GM19468 (cell line): ENCODE data around the gene MAGIX.
"Not testable (repeated sequence)": the region's sequence is repeated elsewhere in the genome, so short reads cannot be mapped to it uniquely, and the experiment has no call there.

Experiments
- ATAC-seq: cut with Tn5 transposase; IDR thresholded peaks from one replicate; pipeline ENCODE4 v1.9.1; 2021; ENCODE audit warnings: mild to moderate bottlenecking, moderate library complexity, moderate number of reproducible peaks; ENCODE audit not compliant: unreplicated experiment; ENCODE audit errors: extremely low read depth

The MAGIX gene

DNA sequence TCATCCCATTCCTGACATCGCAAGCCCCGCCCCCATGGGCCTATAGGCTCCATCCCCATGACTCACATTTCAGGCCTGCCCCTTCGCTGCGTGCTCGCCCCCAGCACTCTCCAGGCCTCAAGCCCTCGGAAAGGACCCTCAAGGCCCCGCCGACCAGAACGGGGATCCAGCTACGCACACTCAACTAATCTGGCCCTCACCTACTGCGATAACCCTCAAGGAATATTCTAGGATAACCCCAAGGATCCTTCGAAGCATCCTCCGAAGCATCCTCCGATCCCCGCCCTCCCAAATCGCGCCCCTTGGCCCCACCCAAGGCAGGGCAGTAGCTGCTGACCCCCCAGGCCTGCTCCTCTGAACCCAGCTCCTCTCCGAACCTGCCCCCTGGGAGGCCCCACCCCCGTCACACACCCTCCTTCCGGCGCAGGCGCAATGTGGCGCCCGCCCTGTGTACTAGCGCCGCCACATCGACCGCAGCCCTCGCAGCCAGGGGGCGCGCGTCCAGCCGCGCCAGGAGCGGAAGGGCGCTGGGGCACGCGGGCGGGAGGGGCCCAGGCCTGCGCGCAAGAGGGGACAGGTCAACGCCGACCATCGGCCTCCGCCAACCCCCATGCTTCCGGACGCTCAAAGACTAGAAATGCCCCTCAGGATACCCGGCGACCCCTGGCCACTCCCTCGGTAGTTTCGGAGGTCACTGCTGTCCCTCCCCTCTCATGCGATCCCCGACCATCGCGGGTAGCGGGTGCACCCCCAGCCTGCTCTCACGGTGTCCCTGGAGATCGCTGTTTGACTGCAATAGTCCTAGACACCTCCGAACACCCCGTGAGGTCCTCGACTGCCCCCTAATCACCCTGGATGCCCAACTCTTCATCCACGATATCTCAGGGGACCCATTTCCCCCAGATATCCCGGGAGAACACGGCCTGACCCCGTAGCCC, 6.4 kb upstream of the MAGIX start:
- ATAC-seq = peak; percentile 44

- ATAC-seq = no peak
Measured at GRCh38 chrX:49157194-49157593, 5.4 kb upstream of the MAGIX start.

DNA sequence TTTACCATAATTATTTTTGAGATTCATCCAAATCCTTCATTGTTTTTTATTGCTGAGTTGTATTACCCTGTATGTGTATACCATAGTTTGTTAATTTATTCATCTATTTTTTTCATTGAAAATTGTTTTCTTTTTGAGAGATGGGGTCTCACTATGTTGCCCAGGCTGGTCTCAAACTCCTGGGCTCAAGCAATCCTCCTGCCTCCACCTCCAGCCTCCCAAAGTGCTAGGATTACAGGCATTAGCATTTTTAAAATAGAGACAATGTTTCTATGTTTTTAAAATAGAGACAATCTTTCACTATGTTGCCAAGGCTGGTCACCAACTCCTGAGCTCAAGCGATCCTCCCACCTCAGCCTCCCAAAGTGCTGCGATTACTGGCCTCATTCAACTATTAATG, 1.6 kb upstream of the MAGIX start:
- no peak for ATAC-seq

DNA sequence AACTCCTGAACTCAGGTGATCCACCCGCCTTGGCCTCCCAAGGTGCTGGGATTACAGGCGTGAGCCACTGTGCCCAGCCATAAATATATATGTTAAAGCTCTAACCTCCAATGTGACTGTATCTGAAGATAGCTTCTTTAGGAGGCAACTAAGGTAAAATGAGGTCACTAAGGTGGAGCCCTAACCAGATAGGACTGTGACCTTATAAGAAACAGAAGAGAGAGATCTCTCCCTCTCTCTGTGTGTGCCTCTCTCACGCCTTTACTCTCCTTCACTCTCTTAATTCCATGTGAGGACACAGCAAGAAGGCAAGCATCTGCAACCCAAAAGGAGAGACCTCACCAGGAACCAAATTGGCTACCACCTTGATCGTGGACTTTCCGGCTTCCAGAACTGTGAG, 926 bp upstream of the MAGIX start:
- ATAC-seq = no peak

DNA sequence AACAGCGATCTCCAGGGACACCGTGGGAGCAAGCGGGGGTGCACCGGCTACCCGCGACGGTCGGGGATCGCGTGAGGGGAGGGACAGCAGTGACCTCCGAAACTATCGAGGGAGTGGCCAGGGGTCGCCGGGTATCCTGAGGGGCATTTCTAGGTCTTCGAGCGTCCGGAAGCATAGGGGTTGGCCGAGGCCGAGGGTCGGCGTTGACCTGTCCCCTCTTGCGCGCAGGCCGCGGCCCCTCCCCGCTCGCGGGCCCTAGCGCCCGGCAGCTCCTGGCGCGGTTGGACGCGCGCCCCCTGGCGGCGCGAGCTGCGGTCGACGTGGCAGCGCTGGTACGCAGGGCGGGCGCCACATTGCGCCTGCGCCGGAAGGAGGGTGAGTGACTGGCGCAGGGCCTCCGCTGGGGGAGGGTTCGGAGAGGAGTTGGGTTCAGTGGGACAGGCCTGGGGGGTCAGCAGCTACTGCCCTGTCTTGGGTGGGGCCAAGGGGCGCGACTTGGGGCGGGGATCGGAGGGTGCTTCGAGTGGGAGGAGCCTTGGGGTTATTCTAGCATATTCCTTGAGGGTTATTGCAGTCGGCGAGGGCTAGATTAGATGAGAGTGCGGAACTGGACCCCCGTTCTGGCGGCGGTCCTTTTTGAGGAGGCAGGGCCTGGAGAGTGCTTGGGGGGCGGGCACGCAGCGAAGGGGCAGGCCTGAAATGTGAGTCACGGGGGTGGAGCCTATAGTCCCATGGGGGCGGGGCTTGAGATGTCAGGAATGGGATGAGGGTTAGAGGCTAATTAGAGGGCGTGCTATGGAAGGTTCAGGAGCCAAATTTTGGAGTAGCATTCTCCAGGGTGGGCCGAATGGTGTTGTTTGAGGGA, 1.2 kb downstream of the MAGIX start:
- peak; percentile 51 for ATAC-seq

DNA sequence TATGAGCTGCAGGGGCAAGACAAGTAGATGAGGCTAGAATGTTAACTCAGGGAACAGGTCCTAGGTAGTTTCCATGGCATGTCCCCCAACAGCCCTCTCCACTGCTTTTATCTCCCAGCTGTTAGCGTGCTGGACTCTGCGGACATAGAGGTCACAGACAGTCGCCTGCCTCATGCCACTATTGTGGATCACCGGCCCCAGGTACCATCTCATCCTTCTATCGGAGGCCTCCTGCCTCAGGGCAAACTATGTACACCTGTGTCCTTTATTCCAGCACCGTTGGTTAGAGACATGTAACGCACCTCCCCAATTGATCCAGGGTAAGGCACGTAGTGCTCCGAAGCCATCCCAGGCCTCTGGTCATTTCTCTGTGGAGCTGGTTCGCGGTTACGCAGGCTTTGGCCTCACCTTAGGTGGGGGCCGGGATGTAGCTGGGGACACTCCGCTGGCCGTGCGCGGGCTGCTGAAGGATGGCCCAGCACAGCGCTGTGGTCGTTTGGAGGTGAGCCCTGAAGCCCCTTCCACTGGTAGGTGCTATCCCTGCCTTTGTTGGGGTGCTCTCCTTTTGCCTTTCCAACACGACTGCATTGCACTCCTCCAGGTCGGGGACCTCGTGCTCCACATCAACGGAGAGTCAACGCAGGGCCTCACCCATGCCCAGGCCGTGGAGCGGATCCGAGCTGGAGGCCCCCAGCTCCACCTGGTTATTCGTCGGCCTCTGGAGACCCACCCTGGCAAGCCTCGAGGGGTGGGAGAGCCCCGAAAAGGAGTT, 2.2 kb downstream of the MAGIX start:
- no peak for ATAC-seq

- no peak for ATAC-seq
Measured at GRCh38 chrX:49165901-49166881, 3.6 kb downstream of the MAGIX start.

GRCh38 chrX:49166914-49167739, 4.6 kb downstream of the MAGIX start:
- no peak for ATAC-seq

DNA sequence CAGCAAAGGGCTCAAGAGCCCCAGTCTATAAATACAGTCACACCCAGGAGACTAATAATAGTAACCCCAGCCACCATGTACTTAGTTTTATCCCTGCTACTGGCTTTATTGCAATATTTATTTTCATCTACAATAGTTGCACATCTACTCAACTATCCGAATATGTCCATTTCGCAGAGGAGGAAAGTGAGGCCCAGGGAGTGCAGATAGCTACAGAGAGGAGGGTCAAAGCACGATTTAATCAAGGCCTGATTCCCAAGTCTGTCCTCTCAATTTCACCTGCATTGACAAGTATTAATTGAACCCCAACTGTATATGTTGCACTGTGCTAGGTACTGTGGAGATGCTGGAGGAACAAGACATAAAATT, 5.2 kb downstream of the MAGIX start:
- ATAC-seq = no peak

GRCh38 chrX:49171752-49172279, 9.3 kb downstream of the MAGIX start, which contains the start of gene PLP2:
Gene PLP2 (plus strand): TSS chrX:49171898. CDS start chrX:49172001, 103 bp downstream.
- no peak for ATAC-seq

DNA sequence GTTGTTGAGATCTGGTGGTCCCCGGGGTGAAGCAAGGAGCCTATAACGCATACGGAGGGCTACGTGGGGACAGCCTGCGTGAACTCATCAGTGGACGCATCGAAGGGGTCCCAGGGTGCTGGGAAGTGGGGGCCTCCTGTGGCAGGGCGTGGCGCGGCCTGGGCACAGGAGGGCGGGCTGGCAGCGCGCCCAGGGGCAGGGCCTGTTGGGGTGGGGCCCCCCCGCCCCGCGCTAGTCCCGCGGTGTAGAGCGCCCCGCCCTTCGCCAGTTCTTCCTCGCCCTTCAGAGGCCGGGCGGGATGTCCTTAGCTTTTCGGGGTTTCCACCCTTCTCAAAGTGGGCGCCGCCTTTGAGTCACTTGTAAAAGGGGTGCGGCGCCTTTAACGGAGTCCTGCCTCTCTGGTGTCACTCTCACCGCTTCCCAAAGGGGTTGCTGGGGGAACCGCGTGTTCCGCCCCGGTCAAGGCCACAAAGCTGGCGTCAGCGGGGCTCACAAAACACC, 9.8 kb downstream of the MAGIX start:
- ATAC-seq = peak; percentile 42

DNA sequence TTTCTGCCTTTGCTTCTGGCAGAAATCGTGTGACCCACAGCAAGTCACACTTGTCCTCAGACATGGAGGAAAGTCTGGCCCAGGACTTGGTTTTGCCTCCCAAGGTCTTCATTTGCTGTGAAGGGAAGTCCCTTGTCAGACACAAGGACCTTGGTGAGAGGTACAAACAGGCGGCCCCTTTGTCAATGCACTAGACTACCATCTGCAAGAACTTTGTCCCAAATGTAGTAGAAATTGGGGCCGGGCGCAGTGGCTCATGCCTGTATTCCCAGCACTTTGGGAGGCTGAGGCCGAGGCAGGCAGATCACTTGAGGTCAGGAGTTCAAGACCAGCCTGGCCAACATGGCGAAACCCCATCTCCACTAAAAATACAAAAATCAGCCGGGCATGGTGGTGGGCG, 11.0 kb downstream of the MAGIX start:
- not testable (repeated sequence) for ATAC-seq

GRCh38 chrX:49174723-49175122, 12.2 kb downstream of the MAGIX start:
- ATAC-seq = no peak

GRCh38 chrX:49175435-49176274, 13.1 kb downstream of the MAGIX start:
- ATAC-seq = no peak

- ATAC-seq = no peak
Measured at GRCh38 chrX:49176421-49177326, 14.1 kb downstream of the MAGIX start.

DNA sequence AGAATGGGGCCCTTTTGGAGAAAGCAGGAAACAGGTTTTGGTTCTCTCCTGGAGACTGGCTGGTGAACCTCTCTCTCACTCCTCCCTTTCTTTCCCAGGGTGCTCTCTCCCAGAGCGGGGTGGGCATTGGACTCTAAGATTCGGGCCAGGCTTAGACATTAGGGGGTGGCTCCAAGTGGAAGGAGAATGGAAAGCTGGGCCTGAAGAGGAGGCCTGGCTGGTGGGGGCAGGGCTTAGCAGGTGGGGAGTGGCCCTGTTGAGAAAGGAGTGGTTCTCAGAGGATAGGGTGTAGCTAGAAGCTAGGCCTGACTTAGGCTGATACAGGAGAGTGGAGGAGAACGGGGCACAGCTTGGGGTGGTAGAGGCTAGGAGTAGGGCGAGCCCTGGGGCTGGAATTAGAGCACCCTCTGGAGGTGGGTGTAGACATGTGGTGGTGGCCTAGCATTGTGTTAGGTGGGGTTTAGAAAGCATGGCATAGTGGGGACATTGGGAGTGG, 14.8 kb downstream of the MAGIX start:
- no peak for ATAC-seq
